Measurements from ENCODE around the gene PPARG. TPM values are rescaled to one million over a fixed set of nuclear protein-coding genes. Genes with fewer than 3 reads are reported as not detected.

The PPARG gene
- polyA plus RNA-seq, 3 donors, result 24.1 to 33.3 (median 28.2) TPM

- DNase-seq (ENCODE audit: low read depth in 3 of 3, low spot score in 2 of 3), result no peak
These were observed 51.0 kb downstream of the PPARG start for GRCh38 chr3:12339701-12340480.

GRCh38 chr3:12340506-12340905 lies 51.6 kb downstream of the PPARG start:
- DNase-seq (ENCODE audit: low read depth in 3 of 3, low spot score in 2 of 3), result no peak

- no peak for DNase-seq (ENCODE audit: low read depth in 3 of 3, low spot score in 2 of 3)
These were observed 53.3 kb downstream of the PPARG start for GRCh38 chr3:12342151-12342550.

- DNase-seq (ENCODE audit: low read depth in 3 of 3, low spot score in 2 of 3), result no peak
These were observed 54.2 kb downstream of the PPARG start for GRCh38 chr3:12343047-12343501.

- no peak for DNase-seq (ENCODE audit: low read depth in 3 of 3, low spot score in 2 of 3)
These were observed 56.3 kb downstream of the PPARG start for GRCh38 chr3:12345141-12345561.

- DNase-seq (ENCODE audit: low read depth in 3 of 3, low spot score in 2 of 3), result no peak
These were observed 57.0 kb downstream of the PPARG start for GRCh38 chr3:12345584-12346494.

GRCh38 chr3:12347301-12347700 lies 58.4 kb downstream of the PPARG start:
- no peak for DNase-seq (ENCODE audit: low read depth in 3 of 3, low spot score in 2 of 3)

GRCh38 chr3:12349895-12350811 lies 61.3 kb downstream of the PPARG start:
- DNase-seq (ENCODE audit: low read depth in 3 of 3, low spot score in 2 of 3), result no peak

GRCh38 chr3:12351145-12351544 lies 62.3 kb downstream of the PPARG start:
- DNase-seq (ENCODE audit: low read depth in 3 of 3, low spot score in 2 of 3), result no peak

- no peak for DNase-seq (ENCODE audit: low read depth in 3 of 3, low spot score in 2 of 3)
These were observed 63.4 kb downstream of the PPARG start for GRCh38 chr3:12352253-12352652.

GRCh38 chr3:12352755-12353154 lies 63.9 kb downstream of the PPARG start:
- DNase-seq (ENCODE audit: low read depth in 3 of 3, low spot score in 2 of 3), result no peak

GRCh38 chr3:12353796-12354525 lies 65.1 kb downstream of the PPARG start:
- DNase-seq (ENCODE audit: low read depth in 3 of 3, low spot score in 2 of 3), result no peak

- DNase-seq (ENCODE audit: low read depth in 3 of 3, low spot score in 2 of 3), result no peak
These were observed 67.3 kb downstream of the PPARG start for GRCh38 chr3:12356175-12356574.

GRCh38 chr3:12356996-12357395 lies 68.1 kb downstream of the PPARG start:
- no peak for DNase-seq (ENCODE audit: low read depth in 3 of 3, low spot score in 2 of 3)

- no peak for DNase-seq (ENCODE audit: low read depth in 3 of 3, low spot score in 2 of 3)
These were observed 68.6 kb downstream of the PPARG start for GRCh38 chr3:12357456-12357855.

- no peak for DNase-seq (ENCODE audit: low read depth in 3 of 3, low spot score in 2 of 3)
These were observed 74.7 kb downstream of the PPARG start for GRCh38 chr3:12363397-12364195.

GRCh38 chr3:12367346-12367745 lies 78.5 kb downstream of the PPARG start:
- DNase-seq (ENCODE audit: low read depth in 3 of 3, low spot score in 2 of 3), result no peak

GRCh38 chr3:12369029-12369428 lies 80.2 kb downstream of the PPARG start:
- no peak for DNase-seq (ENCODE audit: low read depth in 3 of 3, low spot score in 2 of 3)

- no peak for DNase-seq (ENCODE audit: low read depth in 3 of 3, low spot score in 2 of 3)
These were observed 80.7 kb downstream of the PPARG start for GRCh38 chr3:12369598-12369997.

Measured in right renal cortex interstitium (tissue), 3 donors.